Suprapubic skin (tissue), 4 donors: ENCODE results near the gene IKZF2.

Experiments used
- CTCF ChIP-seq, 2 donors: fragments of 200-600 bp in 1 of 2; fragments of 450-650 bp in 1 of 2; sonication (generic) in 1 of 2; IDR thresholded peaks; one replicate each; pipeline ENCODE4 v1.5.1; 2016 to 2019; ENCODE audit warnings: antibody characterized with exemption in 2 of 2, mild to moderate bottlenecking in 1 of 2, moderate library complexity in 1 of 2
- EP300 ChIP-seq: sonication (generic); formaldehyde crosslinking; IDR thresholded peaks from one replicate; pipeline ENCODE4 v1.6.1; 2017; ENCODE audit warnings: antibody characterized with exemption
- POLR2A ChIP-seq, 2 donors: fragments of 450-650 bp; IDR thresholded peaks; one replicate each; pipeline ENCODE4 v1.6.1; 2017; ENCODE audit warnings: antibody characterized with exemption in 2 of 2, mild to moderate bottlenecking in 2 of 2, moderate library complexity in 2 of 2
- POLR2AphosphoS5 ChIP-seq, 3 donors: sonication (generic); formaldehyde crosslinking; IDR thresholded peaks; one replicate each; pipeline ENCODE4 v1.6.1; 2017; ENCODE audit warnings: antibody characterized with exemption in 3 of 3

GRCh38 chr2:213091765-213092164 lies 59.6 kb downstream of the IKZF2 start:
- no peak for TF ChIP-seq EP300
- no peak for TF ChIP-seq CTCF (IDR thresholded peaks at IDR 0.05)
- TF ChIP-seq POLR2A (IDR thresholded peaks at IDR 0.05), result no peak
- TF ChIP-seq POLR2AphosphoS5 (IDR thresholded peaks at IDR 0.05), result no peak
